SK-N-SH (cell line): ENCODE measurements around the gene SRP54. TPM values are rescaled to one million over a fixed set of nuclear protein-coding genes. Genes with fewer than 3 reads are reported as not detected.

Experiments
- CTCF ChIA-PET: fragments of 300-600, 350-600 bp; formaldehyde crosslinking; extraction: SDS; loops from one replicate; lab custom pipeline; 2021; lab: Yijun Ruan, JAX
- POLR2A ChIA-PET: fragments of 350-600 bp; sonication (Branson Sonifier 250); formaldehyde crosslinking; extraction: SDS; loops from one replicate; lab custom pipeline; 2020; ENCODE audit warnings: antibody characterized with exemption, inconsistent platforms; lab: Yijun Ruan, JAX
- DNase-seq: peaks from one replicate; pipeline ENCODE4 v3.0.0; 2012
- H2AFZ ChIP-seq: fragments of 200-600 bp; sonication (generic); 2 replicates; pipeline ENCODE4 v1.8.1; 2016; ENCODE audit warnings: antibody characterized with exemption, mild to moderate bottlenecking, low read depth
- H3F3A ChIP-seq: fragments of 200-600 bp; sonication (generic); replicated peaks from 2 replicates; pipeline ENCODE3; 2016; ENCODE audit warnings: antibody characterized with exemption, mild to moderate bottlenecking; ENCODE audit not compliant: insufficient read depth
- H3K27ac ChIP-seq, 2 experiments: fragments of 200-500 bp in 1 of 2; fragments of 200-600 bp in 1 of 2; sonication (Bioruptor generic) in 1 of 2; sonication (generic), shearing (Covaris generic) in 1 of 2; 2 replicates each; pipeline versions ENCODE4 v1.5.1 to v1.6.1; 2014 to 2016; ENCODE audit warnings: low read depth in 2 of 2, inconsistent platforms in 1 of 2, low read length in 1 of 2, mild to moderate bottlenecking in 1 of 2, mixed read lengths in 1 of 2
- H3K27me3 ChIP-seq: fragments of 200-600 bp; sonication (generic), shearing (Covaris generic); 2 replicates; pipeline ENCODE4 v1.6.1; 2016; ENCODE audit warnings: mixed run types; ENCODE audit not compliant: insufficient read depth
- H3K36me3 ChIP-seq, 2 experiments: fragments of 200-500 bp in 1 of 2; fragments of 200-600 bp in 1 of 2; sonication (Bioruptor generic) in 1 of 2; sonication (generic) in 1 of 2; replicated peaks in 1 of 2; 2 replicates each; pipeline versions ENCODE3 to v1.5.1; 2014 to 2016; ENCODE audit warnings: low read length in 1 of 2, mild to moderate bottlenecking in 1 of 2; ENCODE audit not compliant: insufficient read depth in 2 of 2, control insufficient read depth in 1 of 2
- H3K4me1 ChIP-seq, 2 experiments: fragments of 200-500 bp in 1 of 2; fragments of 200-600 bp in 1 of 2; sonication (Bioruptor generic) in 1 of 2; sonication (generic), shearing (Covaris generic) in 1 of 2; 2 replicates each; pipeline versions ENCODE4 v1.5.1 to v1.6.1; 2014 to 2016; ENCODE audit warnings: low read depth in 1 of 2, low read length in 1 of 2, mixed run types in 1 of 2; ENCODE audit not compliant: insufficient read depth in 2 of 2, control insufficient read depth in 1 of 2
- H3K4me2 ChIP-seq: fragments of 200-600 bp; sonication (generic), shearing (Covaris generic); 2 replicates; pipeline ENCODE4 v1.6.1; 2017; ENCODE audit warnings: mixed run types
- H3K4me3 ChIP-seq, 2 experiments: fragments of 200-500 bp in 1 of 2; fragments of 200-600 bp in 1 of 2; sonication (Bioruptor generic) in 1 of 2; sonication (generic), shearing (Covaris generic) in 1 of 2; 2 replicates each; pipeline versions ENCODE4 v1.5.1 to v1.8.1; 2014 to 2016; ENCODE audit warnings: low read depth in 2 of 2, inconsistent platforms in 1 of 2, low read length in 1 of 2, mild to moderate bottlenecking in 1 of 2, mixed read lengths in 1 of 2, moderate library complexity in 1 of 2
- H3K79me2 ChIP-seq: fragments of 200-600 bp; sonication (generic); 2 replicates; pipeline ENCODE4 v1.8.1; 2017; ENCODE audit warnings: mild to moderate bottlenecking; ENCODE audit not compliant: insufficient read depth
- H3K9ac ChIP-seq: fragments of 200-600 bp; sonication (generic); 2 replicates; pipeline ENCODE4 v1.6.1; 2017; ENCODE audit warnings: mixed run types
- H3K9me2 ChIP-seq: fragments of 200-600 bp; sonication (generic); 2 replicates; pipeline ENCODE4 v1.6.1; 2017; ENCODE audit warnings: mixed run types
- H3K9me3 ChIP-seq: fragments of 200-600 bp; sonication (generic); 2 replicates; pipeline ENCODE4 v1.6.1; 2017; ENCODE audit warnings: mixed run types, mild to moderate bottlenecking, moderate library complexity
- H4K20me1 ChIP-seq: fragments of 200-600 bp; sonication (generic); 2 replicates; pipeline ENCODE4 v1.6.1; 2017; ENCODE audit warnings: mild to moderate bottlenecking, mixed run types; ENCODE audit not compliant: insufficient read depth
- CHD2 ChIP-seq: fragments of 150-350 bp; IDR thresholded peaks from 2 replicates; pipeline ENCODE4 v1.6.1; 2018; ENCODE audit warnings: low read length; ENCODE audit not compliant: partially characterized antibody
- ELF1 ChIP-seq: IDR thresholded peaks from 2 replicates; pipeline ENCODE4 v1.4.0; 2012
- FOSL2 ChIP-seq: IDR thresholded peaks from 2 replicates; pipeline ENCODE4 v1.4.0; 2012; ENCODE audit warnings: low read depth, mild to moderate bottlenecking, moderate library complexity, borderline replicate concordance
- GABPA ChIP-seq: IDR thresholded peaks from 2 replicates; pipeline ENCODE4 v1.4.0; 2012; ENCODE audit warnings: low read depth, mild to moderate bottlenecking
- MEF2A ChIP-seq: IDR thresholded peaks from 2 replicates; pipeline ENCODE4 v1.4.0; 2012; ENCODE audit warnings: low read depth, borderline replicate concordance
- NFIC ChIP-seq: IDR thresholded peaks from 2 replicates; pipeline ENCODE4 v1.4.0; 2012; ENCODE audit warnings: borderline replicate concordance
- RCOR1 ChIP-seq: fragments of 150-350 bp; IDR thresholded peaks from 2 replicates; pipeline ENCODE4 v1.6.1; 2017; ENCODE audit warnings: antibody characterized with exemption, low read length
- RFX5 ChIP-seq: IDR thresholded peaks from 2 replicates; pipeline ENCODE4 v1.6.1; 2012; ENCODE audit warnings: mild to moderate bottlenecking, improper control_type of control experiment, low read length
- SIN3A ChIP-seq: IDR thresholded peaks from 2 replicates; pipeline ENCODE4 v1.6.1; 2012; ENCODE audit warnings: low read depth, mild to moderate bottlenecking, low read length, moderate library complexity, borderline replicate concordance
- WGBS: methylation state at CpG from one replicate; pipeline ENCODE4 v1.1.6; 2017; ENCODE audit warnings: low lambda C conversion rate; 5-methylcytosine and 5-hydroxymethylcytosine counted together
- polyA plus RNA-seq, 3 experiments: library from polyadenylated mRNA; depleted of rRNA; stranded (reverse); fragments of >200 nt; gene quantifications; 2 replicates each; pipeline ENCODE4 v1.2.3, GENCODE V29; 2012
- TF ChIP-seq, protein P1 (sequence below): fragments of 150-350 bp; IDR thresholded peaks from 2 replicates; pipeline ENCODE4 v1.6.1; 2017; ENCODE audit warnings: antibody characterized with exemption, low read length, low read depth, borderline replicate concordance

The SRP54 gene
- polyA plus RNA-seq, 1 of the 3 experiments (the other 2 are of a cell fraction), result 39.5 TPM

DNA sequence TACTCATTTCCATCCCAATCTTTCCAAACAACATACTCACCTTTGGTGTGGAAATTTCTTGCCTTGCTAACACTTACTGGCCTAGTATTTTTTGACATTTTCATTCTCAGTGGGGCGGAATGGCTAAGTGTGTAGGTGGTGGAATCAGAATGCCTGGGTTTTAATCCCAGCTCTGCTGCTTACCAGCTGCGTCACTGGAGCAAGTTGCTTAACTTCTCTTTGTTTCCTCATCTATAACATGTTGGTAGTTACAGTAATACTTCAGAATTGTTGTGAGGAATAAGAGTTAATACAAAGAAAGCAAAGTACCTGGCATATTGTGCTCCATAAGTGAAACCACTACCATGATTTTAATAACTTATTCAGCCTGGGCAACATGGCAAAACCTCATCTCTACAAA lies 60.3 kb downstream of the SRP54 start:
- no peak overlapping the region for H3K9ac ChIP-seq
- peaks cover 2 to 10% of the 10 kb centered on the region in 2 experiments; a peak in 3 of 4 replicates for H3K4me1 ChIP-seq
- H3K9me3 ChIP-seq, result no peaks in the 10 kb centered on the region
- H3K27ac ChIP-seq, result no peak overlapping the region
- H3K36me3 ChIP-seq, result peaks cover 0 to 2% of the 10 kb centered on the region in 2 experiments
- H3K4me2 ChIP-seq, result no peak overlapping the region
- no peaks in the 10 kb centered on the region for H4K20me1 ChIP-seq
- ChIA-PET POLR2A (no interaction called here), CTCF (no interaction called here)
- H3K9me2 ChIP-seq, result no peaks in the 10 kb centered on the region
- DNase-seq, result no peak
- WGBS, result 92% methylated on average over 2 of the region's 2 CpGs
- H3K4me3 ChIP-seq, result no peak overlapping the region
- no peaks in the 10 kb centered on the region for H3K27me3 ChIP-seq
- no peak overlapping the region for H2AFZ ChIP-seq
- peaks cover 10% of the 10 kb centered on the region for H3F3A ChIP-seq
- TF ChIP-seq NFIC (no peak), CHD2 (no peak), SIN3A (no peak)
- peaks cover 14% of the 10 kb centered on the region for H3K79me2 ChIP-seq

DNA sequence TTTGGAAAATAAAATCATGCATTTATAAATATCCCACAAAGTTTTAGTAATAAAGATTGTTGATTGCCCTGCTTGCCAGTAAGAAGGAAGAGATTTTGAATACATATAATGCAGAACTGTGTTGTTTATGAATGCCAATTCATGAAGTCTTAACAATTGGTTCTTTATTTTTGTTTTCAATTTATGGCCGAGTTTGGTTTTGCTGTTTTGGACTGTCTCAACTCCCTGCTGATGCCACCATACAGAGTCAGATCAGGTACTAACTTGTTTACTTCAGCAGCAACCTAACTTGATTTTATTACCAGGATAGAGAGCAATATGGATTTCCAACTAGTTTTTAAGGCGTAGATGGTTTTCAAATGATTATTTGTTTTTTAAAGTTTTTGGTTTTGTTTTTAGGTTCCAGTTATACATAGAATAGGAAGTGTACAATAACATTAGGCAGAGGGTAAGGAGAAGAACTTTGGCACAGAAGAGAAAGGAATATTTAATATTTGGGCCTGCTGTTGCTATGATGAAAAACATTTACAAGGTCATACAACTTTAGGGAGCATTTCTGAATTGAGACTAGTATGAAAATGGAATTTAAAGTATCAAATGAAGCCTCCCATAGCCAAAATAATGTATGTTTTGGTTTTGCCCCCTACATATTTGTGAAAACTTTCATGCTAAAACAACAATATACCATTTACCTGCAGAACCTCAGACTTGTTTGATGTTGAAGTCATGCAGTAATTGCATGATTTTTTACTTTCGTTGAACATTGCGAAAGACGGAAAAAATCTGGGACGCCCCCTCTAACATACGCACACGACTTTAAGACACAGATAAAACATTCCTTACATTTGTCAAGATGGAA lies 62.4 kb downstream of the SRP54 start:
- peak overlapping the region; percentile 78 to 87 for H3K27ac ChIP-seq
- TF ChIP-seq RFX5, result no peak
- TF ChIP-seq MEF2A, result no peak
- no peak for TF ChIP-seq FOSL2
- TF ChIP-seq ELF1, result no peak
- no peak for TF ChIP-seq GABPA
- no peak for TF ChIP-seq RCOR1
- TF ChIP-seq, protein P1, sequence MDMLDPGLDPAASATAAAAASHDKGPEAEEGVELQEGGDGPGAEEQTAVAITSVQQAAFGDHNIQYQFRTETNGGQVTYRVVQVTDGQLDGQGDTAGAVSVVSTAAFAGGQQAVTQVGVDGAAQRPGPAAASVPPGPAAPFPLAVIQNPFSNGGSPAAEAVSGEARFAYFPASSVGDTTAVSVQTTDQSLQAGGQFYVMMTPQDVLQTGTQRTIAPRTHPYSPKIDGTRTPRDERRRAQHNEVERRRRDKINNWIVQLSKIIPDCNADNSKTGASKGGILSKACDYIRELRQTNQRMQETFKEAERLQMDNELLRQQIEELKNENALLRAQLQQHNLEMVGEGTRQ, result no peak
- TF ChIP-seq NFIC, result no peak
- H3K79me2 ChIP-seq, result peaks cover 34% of the 10 kb centered on the region
- peak; percentile 22 for DNase-seq
- H3K4me2 ChIP-seq, result peak overlapping the region; percentile 67
- peaks cover 2 to 15% of the 10 kb centered on the region in 2 experiments; a peak in 3 of 4 replicates for H3K4me1 ChIP-seq
- peak overlapping the region; percentile 84; the same call in 1 of the 2 replicates for H2AFZ ChIP-seq
- no peaks in the 10 kb centered on the region for H3K9me2 ChIP-seq
- ChIA-PET POLR2A (interaction anchor here (0.6 to 2.0 kb wide), 4 partner anchors 62 to 173 kb away, joined by 3 to 9 read pairs (median 6); partner anchors contain the start of genes BAZ1A and SRP54), CTCF (interaction anchor here (0.8 to 1.6 kb wide), 2 partner anchors 14 to 80 kb away, joined by 3 to 5 read pairs; no protein-coding TSS in a partner anchor)
- H4K20me1 ChIP-seq, result no peaks in the 10 kb centered on the region
- peak overlapping the region; percentile 66 for H3K9ac ChIP-seq
- H3K27me3 ChIP-seq, result no peaks in the 10 kb centered on the region
- H3K4me3 ChIP-seq, result peak overlapping the region; percentile 63 to 70
- peaks cover 10% of the 10 kb centered on the region for H3F3A ChIP-seq
- peaks cover 0 to 3% of the 10 kb centered on the region in 2 experiments for H3K36me3 ChIP-seq
- H3K9me3 ChIP-seq, result no peaks in the 10 kb centered on the region
- WGBS, result 33% methylated on average over 8 of the region's 8 CpGs
